Upper lobe of left lung (tissue), 4 donors: ENCODE data around the gene MRM1.

Experiments used
- CTCF ChIP-seq, 6 experiments: fragments of 450-650 bp in 4 of 6; fragments of 200-600 bp in 2 of 6; sonication (generic) in 2 of 6; IDR thresholded peaks; one replicate each; pipeline ENCODE4 v1.5.1; 2016 to 2019; ENCODE audit warnings: antibody characterized with exemption in 6 of 6
- POLR2A ChIP-seq, 4 donors: fragments of 450-650 bp; IDR thresholded peaks; one replicate each; pipeline ENCODE4 v1.5.1; 2016 to 2017; ENCODE audit warnings: antibody characterized with exemption in 4 of 4, mild to moderate bottlenecking in 2 of 4
- POLR2AphosphoS5 ChIP-seq, 2 donors: sonication (generic); formaldehyde crosslinking; IDR thresholded peaks; one replicate each; pipeline ENCODE4 v1.5.1; 2017; ENCODE audit warnings: antibody characterized with exemption in 2 of 2

- TF ChIP-seq POLR2A (IDR thresholded peaks at IDR 0.05) (no peak), CTCF (IDR thresholded peaks at IDR 0.05) (no peak), POLR2AphosphoS5 (IDR thresholded peaks at IDR 0.05) (no peak)
Observed at GRCh38 chr17:36640836-36641235, 39.5 kb downstream of the MRM1 start.
